Sigmoid colon (tissue), 7 donors: ENCODE results near the gene NUDT14. TPM values are rescaled to one million over a fixed set of nuclear protein-coding genes. Genes with fewer than 3 reads are reported as not detected.

Experiments used
- DNase-seq: peaks from one replicate; pipeline ENCODE4 v3.0.0-alpha.2; 2019
- H3K27ac ChIP-seq, 4 donors: fragments of 200-600 bp; sonication (generic); one replicate each; pipeline ENCODE4 v1.5.1; 2016 to 2019; ENCODE audit warnings: mild to moderate bottlenecking in 1 of 4
- H3K27me3 ChIP-seq, 3 donors: fragments of 200-600 bp; sonication (generic); one replicate each; pipeline ENCODE4 v1.5.1; 2019; ENCODE audit warnings: mild to moderate bottlenecking in 1 of 3
- H3K36me3 ChIP-seq, 4 donors: fragments of 200-600 bp; sonication (generic); one replicate each; pipeline ENCODE4 v1.5.1; 2016 to 2019
- H3K4me1 ChIP-seq, 4 donors: fragments of 200-600 bp; sonication (generic); one replicate each; pipeline ENCODE4 v1.5.1; 2017 to 2019
- H3K4me3 ChIP-seq, 4 donors: fragments of 200-600 bp; sonication (generic); one replicate each; pipeline ENCODE4 v1.5.1; 2017 to 2019; ENCODE audit warnings: mild to moderate bottlenecking in 2 of 4, moderate library complexity in 1 of 4
- H3K9me3 ChIP-seq, 4 donors: fragments of 200-600 bp in 3 of 4; sonication (generic) in 3 of 4; one replicate each; pipeline versions ENCODE4 v1.5.1 to v1.6.1; 2013 to 2019
- CTCF ChIP-seq, 4 experiments: fragments of 450-650 bp in 3 of 4; fragments of 200-600 bp in 1 of 4; IDR thresholded peaks; one replicate each; pipeline ENCODE4 v1.5.1; 2016 to 2019; ENCODE audit warnings: antibody characterized with exemption in 4 of 4, mild to moderate bottlenecking in 3 of 4, moderate library complexity in 2 of 4
- EP300 ChIP-seq, 4 donors: sonication (generic); formaldehyde crosslinking; IDR thresholded peaks; one replicate each; pipeline ENCODE4 v1.6.1; 2017; ENCODE audit warnings: antibody characterized with exemption in 4 of 4
- POLR2A ChIP-seq, 2 donors: fragments of 450-650 bp; IDR thresholded peaks; one replicate each; pipeline ENCODE4 v1.6.1; 2016; ENCODE audit warnings: antibody characterized with exemption in 2 of 2, mild to moderate bottlenecking in 2 of 2, moderate library complexity in 2 of 2
- POLR2AphosphoS5 ChIP-seq, 4 donors: sonication (generic); formaldehyde crosslinking; IDR thresholded peaks; one replicate each; pipeline ENCODE4 v1.6.1; 2017; ENCODE audit warnings: antibody characterized with exemption in 4 of 4
- WGBS, 2 donors: extraction: QIAGEN DNeasy Blood & Tissue Kit; methylation state at CpG; one replicate each; pipeline ENCODE4 v1.1.7; 2013; 5-methylcytosine and 5-hydroxymethylcytosine counted together
- intact Hi-C: fragments of 100-400 bp; cut with DNase I; formaldehyde crosslinking; loops from one replicate; pipeline ENCODE4 v1.15.1; 2023
- polyA plus RNA-seq, 3 donors: library from polyadenylated mRNA; stranded (reverse); fragments of 200-250 nt; gene quantifications; one replicate each; pipeline ENCODE4 v1.2.3, GENCODE V29; 2013
- total RNA-seq, 4 donors: library from RNA; depleted of rRNA; stranded (reverse); fragments of >200 nt; gene quantifications; one replicate each; pipeline ENCODE4 v1.1.0, GENCODE V29; 2016
- donor health status: healthy with polysubstance abuse.
- donor health status: Bipolar disorder and iron deficiency.
- donor health status: healthy.

The NUDT14 gene
- total and polyA plus RNA-seq, 7 donors = 4.1 to 47.4 (median 10.5) TPM

GRCh38 chr14:105207460-105207901 is 26.4 kb upstream of the NUDT14 start:
- no peak for DNase-seq
- intact Hi-C loops = loop anchor here (10.0 kb wide), 1 partner anchor 317 kb away; the partner anchor contains the start of gene TMEM121
- TF ChIP-seq POLR2A (IDR thresholded peaks at IDR 0.05) = no peak
- no peak for TF ChIP-seq EP300 (IDR thresholded peaks at IDR 0.05)
- TF ChIP-seq POLR2AphosphoS5 (IDR thresholded peaks at IDR 0.05) = no peak
- no peak for TF ChIP-seq CTCF (IDR thresholded peaks at IDR 0.05)
- peaks cover 0 to 35% (median 11%) of the 10 kb centered on the region in 4 donors for H3K36me3 ChIP-seq
- 66 to 81% methylated on average over 13 of the region's 13 CpGs for WGBS, 2 donors
- peaks cover 0 to 3% (median 0%) of the 10 kb centered on the region in 3 donors for H3K27me3 ChIP-seq
- no peak overlapping the region for H3K27ac ChIP-seq
- H3K4me3 ChIP-seq = no peak overlapping the region
- H3K4me1 ChIP-seq = peaks cover 0 to 31% (median 24%) of the 10 kb centered on the region in 4 donors
- no peaks in the 10 kb centered on the region for H3K9me3 ChIP-seq

DNA sequence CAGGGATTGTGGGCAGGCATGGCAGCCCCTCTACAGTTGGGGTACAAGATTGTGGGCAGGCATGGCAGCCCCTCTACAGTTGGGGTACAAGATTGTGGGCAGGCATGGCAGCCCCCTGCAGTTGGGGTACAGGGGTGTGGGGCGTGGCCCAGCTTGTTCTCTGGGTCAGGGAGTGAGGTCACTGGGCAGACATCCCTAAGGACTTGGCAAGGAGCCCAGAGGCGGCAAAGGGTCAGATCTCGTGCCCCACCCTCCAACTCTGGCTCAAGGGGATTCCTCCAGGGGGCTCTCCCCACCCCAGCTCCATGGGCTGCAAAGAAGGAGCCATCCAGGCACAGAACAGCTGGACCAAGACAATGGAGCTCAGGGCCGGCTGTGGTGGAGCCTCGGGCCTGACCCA is 25.8 kb upstream of the NUDT14 start:
- peaks cover 0 to 31% (median 24%) of the 10 kb centered on the region in 4 donors for H3K4me1 ChIP-seq
- H3K9me3 ChIP-seq = no peaks in the 10 kb centered on the region
- peaks cover 0 to 31% (median 11%) of the 10 kb centered on the region in 4 donors for H3K36me3 ChIP-seq
- intact Hi-C loops = loop anchor here (10.0 kb wide), 1 partner anchor 318 kb away; the partner anchor contains the start of gene TMEM121
- no peak for DNase-seq
- TF ChIP-seq POLR2AphosphoS5 (IDR thresholded peaks at IDR 0.05) (no peak), POLR2A (IDR thresholded peaks at IDR 0.05) (no peak), EP300 (IDR thresholded peaks at IDR 0.05) (no peak), CTCF (IDR thresholded peaks at IDR 0.05) (no peak)
- no peak overlapping the region for H3K27ac ChIP-seq
- 24 to 50% methylated on average over 5 of the region's 5 CpGs for WGBS, 2 donors
- H3K27me3 ChIP-seq = peaks cover under 1 to 9% (median 5%) of the 10 kb centered on the region in 3 donors
- H3K4me3 ChIP-seq = no peak overlapping the region

DNA sequence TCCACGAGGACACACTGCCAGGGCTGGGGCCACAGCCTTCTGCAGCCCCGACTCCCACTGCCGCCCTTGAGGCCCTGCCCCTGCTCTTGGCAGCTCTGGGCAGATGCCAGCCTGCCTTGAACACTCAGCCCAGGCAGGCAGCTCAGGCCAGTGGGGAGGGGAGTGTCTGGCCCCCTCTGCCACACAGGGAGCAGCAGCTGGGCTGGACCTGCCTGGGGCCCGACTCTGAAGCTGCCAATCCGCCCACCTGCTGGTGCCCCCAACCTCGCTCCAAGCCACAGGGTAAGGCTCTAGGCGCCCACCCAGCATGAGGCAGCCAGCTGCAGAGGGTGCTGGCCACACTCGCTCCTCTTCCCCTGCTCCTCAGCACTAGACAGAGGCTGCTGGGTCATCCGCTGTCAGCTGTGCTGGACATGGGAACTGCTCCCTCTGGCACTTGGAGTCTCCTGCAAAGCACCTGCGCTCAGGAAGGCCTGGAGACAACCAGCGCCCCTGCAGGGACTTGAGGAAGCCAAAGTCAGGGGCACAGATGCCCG is 24.6 kb upstream of the NUDT14 start:
- intact Hi-C loops = loop anchor here (10.0 kb wide), 1 partner anchor 319 kb away; the partner anchor contains the start of gene TMEM121
- no peak overlapping the region for H3K4me3 ChIP-seq
- peaks cover 0 to 20% (median 11%) of the 10 kb centered on the region in 4 donors for H3K36me3 ChIP-seq
- TF ChIP-seq EP300 (IDR thresholded peaks at IDR 0.05) = no peak
- no peak for TF ChIP-seq POLR2AphosphoS5 (IDR thresholded peaks at IDR 0.05)
- TF ChIP-seq CTCF (IDR thresholded peaks at IDR 0.05) = no peak
- no peak for TF ChIP-seq POLR2A (IDR thresholded peaks at IDR 0.05)
- WGBS, 2 donors = 21 to 58% methylated on average over 12 of the region's 12 CpGs
- H3K27ac ChIP-seq = no peak overlapping the region
- no peaks in the 10 kb centered on the region for H3K9me3 ChIP-seq
- H3K4me1 ChIP-seq = peaks cover 0 to 31% (median 27%) of the 10 kb centered on the region in 4 donors
- peaks cover 12 to 21% (median 17%) of the 10 kb centered on the region in 3 donors for H3K27me3 ChIP-seq
- no peak for DNase-seq

- Histone ChIP-seq H3K9me3 (no peaks in the 10 kb centered on the region), H3K27ac (no peak overlapping the region), H3K27me3 (peaks cover 14 to 27% (median 23%) of the 10 kb centered on the region in 3 donors), H3K4me1 (peaks cover 0 to 31% (median 27%) of the 10 kb centered on the region in 4 donors), H3K36me3 (peaks cover 0 to 13% (median 5%) of the 10 kb centered on the region in 4 donors), H3K4me3 (no peak overlapping the region)
- WGBS, 2 donors = 24 to 61% methylated on average over 21 of the region's 21 CpGs
- intact Hi-C loops = loop anchor here (5.0 to 10.0 kb wide), 2 partner anchors 77 to 320 kb away; partner anchors contain the start of gene TMEM121
- TF ChIP-seq CTCF (IDR thresholded peaks at IDR 0.05) = no peak
- no peak for TF ChIP-seq EP300 (IDR thresholded peaks at IDR 0.05)
- no peak for TF ChIP-seq POLR2A (IDR thresholded peaks at IDR 0.05)
- no peak for TF ChIP-seq POLR2AphosphoS5 (IDR thresholded peaks at IDR 0.05)
- DNase-seq = no peak
Measured at GRCh38 chr14:105204931-105205672, 24.0 kb upstream of the NUDT14 start.
